Parathyroid adenoma (tissue), 2 donors: ENCODE data around the gene GPR87.

Experiments
- H2AFZ ChIP-seq: fragments of 300-600 bp; sonication (generic); one replicate; pipeline ENCODE4 v1.7.0; 2017; ENCODE audit warnings: antibody characterized with exemption, mild to moderate bottlenecking
- H3K27ac ChIP-seq: fragments of 300-600 bp; sonication (generic); one replicate; pipeline ENCODE4 v1.7.0; 2017
- H3K27me3 ChIP-seq: fragments of 300-600 bp; sonication (generic); one replicate; pipeline ENCODE4 v1.7.0; 2017; ENCODE audit warnings: low read length; ENCODE audit not compliant: control insufficient read depth, insufficient read depth
- H3K36me3 ChIP-seq: fragments of 300-600 bp; sonication (generic); one replicate; pipeline ENCODE4 v1.7.0; 2017; ENCODE audit warnings: low read length; ENCODE audit not compliant: control insufficient read depth, insufficient read depth
- H3K4me1 ChIP-seq: fragments of 300-600 bp; sonication (generic); one replicate; pipeline ENCODE4 v1.7.0; 2017; ENCODE audit warnings: control low read depth
- H3K4me2 ChIP-seq: fragments of 300-600 bp; sonication (generic); one replicate; pipeline ENCODE4 v1.7.0; 2017; ENCODE audit warnings: low read length
- H3K4me3 ChIP-seq: fragments of 300-600 bp; sonication (generic); one replicate; pipeline ENCODE4 v1.7.0; 2017; ENCODE audit warnings: low read depth, low read length
- H3K79me2 ChIP-seq: fragments of 300-600 bp; sonication (generic); one replicate; pipeline ENCODE4 v1.7.0; 2017; ENCODE audit warnings: control low read depth
- H3K9ac ChIP-seq: fragments of 300-600 bp; sonication (generic); one replicate; pipeline ENCODE4 v1.7.0; 2017; ENCODE audit warnings: mild to moderate bottlenecking
- H3K9me3 ChIP-seq: fragments of 300-600 bp; sonication (generic); one replicate; pipeline ENCODE4 v1.7.0; 2017; ENCODE audit warnings: low read length; ENCODE audit not compliant: control insufficient read depth
- CTCF ChIP-seq: fragments of 300-600 bp; sonication (generic); IDR thresholded peaks from one replicate; pipeline ENCODE4 v1.7.0; 2017; ENCODE audit warnings: antibody characterized with exemption, mild to moderate bottlenecking
- donor health status: primary hyperparathyroidism.

Gene GPR87

DNA sequence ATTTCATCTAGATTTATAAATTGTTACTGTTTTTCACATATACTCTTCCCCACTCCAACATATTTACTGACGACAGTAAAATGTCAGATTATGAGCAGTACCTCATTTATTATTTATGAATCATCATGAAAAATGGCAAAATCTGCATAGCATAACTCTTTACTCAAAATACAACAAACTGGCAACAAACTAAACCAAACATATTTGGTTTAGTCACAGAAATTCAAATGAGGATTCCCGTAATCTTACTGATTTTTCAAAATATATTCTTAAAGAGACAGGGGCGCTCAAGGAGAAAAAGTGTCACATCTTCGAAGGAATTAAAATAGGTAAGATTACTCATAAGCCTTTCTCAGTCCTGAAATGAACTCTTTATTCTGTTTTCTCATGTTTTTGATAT lies 3.0 kb upstream of the GPR87 start:
- Histone ChIP-seq H2AFZ (no peak overlapping the region), H3K9me3 (no peaks in the 10 kb centered on the region), H3K27me3 (no peaks in the 10 kb centered on the region), H3K9ac (no peak overlapping the region), H3K4me1 (no peaks in the 10 kb centered on the region), H3K36me3 (no peaks in the 10 kb centered on the region), H3K4me3 (no peak overlapping the region), H3K27ac (no peak overlapping the region), H3K4me2 (no peak overlapping the region), H3K79me2 (no peaks in the 10 kb centered on the region)
- no peak for TF ChIP-seq CTCF

- no peaks in the 10 kb centered on the region for H3K79me2 ChIP-seq
- no peak overlapping the region for H3K27ac ChIP-seq
These were observed 2.4 kb upstream of the GPR87 start for GRCh38 chr3:151318991-151319390.

DNA sequence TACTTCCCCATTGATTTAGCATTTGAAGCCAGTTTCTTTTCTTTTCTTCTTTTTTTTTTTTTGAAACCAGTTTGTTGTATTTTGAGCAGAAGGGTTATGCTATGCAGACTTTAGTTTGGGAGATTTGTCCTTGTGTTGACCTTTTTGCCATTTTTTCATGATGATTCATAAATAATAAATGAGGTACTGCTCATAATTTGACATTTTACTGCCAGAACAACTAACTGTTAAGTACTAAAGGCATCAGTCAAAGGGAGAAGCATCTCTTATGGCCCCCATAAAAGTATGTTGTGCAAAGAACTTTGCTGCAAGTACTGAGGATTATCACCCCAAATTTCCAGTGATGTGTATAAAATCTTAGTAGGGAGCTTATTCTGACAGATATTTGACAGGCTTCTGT lies 1.7 kb upstream of the GPR87 start:
- H3K4me2 ChIP-seq: no peak overlapping the region
- H2AFZ ChIP-seq: no peak overlapping the region
- no peaks in the 10 kb centered on the region for H3K4me1 ChIP-seq
- no peaks in the 10 kb centered on the region for H3K9me3 ChIP-seq
- no peak for TF ChIP-seq CTCF
- no peaks in the 10 kb centered on the region for H3K79me2 ChIP-seq
- no peak overlapping the region for H3K4me3 ChIP-seq
- no peak overlapping the region for H3K9ac ChIP-seq
- H3K36me3 ChIP-seq: no peaks in the 10 kb centered on the region
- no peaks in the 10 kb centered on the region for H3K27me3 ChIP-seq
- H3K27ac ChIP-seq: no peak overlapping the region

More at GRCh38 chr3:151318991-151319390, 2.4 kb upstream of the GPR87 start:
- Histone ChIP-seq H3K4me2 (no peak overlapping the region), H3K4me1 (no peaks in the 10 kb centered on the region), H3K9ac (no peak overlapping the region), H3K27me3 (no peaks in the 10 kb centered on the region), H2AFZ (no peak overlapping the region), H3K4me3 (no peak overlapping the region), H3K9me3 (no peaks in the 10 kb centered on the region), H3K36me3 (no peaks in the 10 kb centered on the region)
- no peak for TF ChIP-seq CTCF

- no peak for TF ChIP-seq CTCF
- Histone ChIP-seq H3K4me2 (no peak overlapping the region), H3K27ac (no peak overlapping the region), H2AFZ (no peak overlapping the region), H3K9me3 (no peaks in the 10 kb centered on the region), H3K4me1 (no peaks in the 10 kb centered on the region), H3K79me2 (no peaks in the 10 kb centered on the region), H3K27me3 (no peaks in the 10 kb centered on the region), H3K4me3 (no peak overlapping the region), H3K9ac (no peak overlapping the region), H3K36me3 (no peaks in the 10 kb centered on the region)
These were observed 774 bp downstream of the GPR87 start for GRCh38 chr3:151315846-151316245.

GRCh38 chr3:151315136-151315535 lies 1.5 kb downstream of the GPR87 start:
- H3K9ac ChIP-seq: no peak overlapping the region
- H3K4me2 ChIP-seq: no peak overlapping the region
- H3K4me3 ChIP-seq: no peak overlapping the region
- H2AFZ ChIP-seq: no peak overlapping the region
- TF ChIP-seq CTCF: no peak
- H3K79me2 ChIP-seq: no peaks in the 10 kb centered on the region
- no peaks in the 10 kb centered on the region for H3K27me3 ChIP-seq
- H3K4me1 ChIP-seq: no peaks in the 10 kb centered on the region
- no peak overlapping the region for H3K27ac ChIP-seq
- no peaks in the 10 kb centered on the region for H3K36me3 ChIP-seq
- H3K9me3 ChIP-seq: no peaks in the 10 kb centered on the region
